ENCODE data around the gene C3orf20. TPM values are rescaled to one million over a fixed set of nuclear protein-coding genes. Genes with fewer than 3 reads are reported as not detected.
A peak's percentile ranks its signal among the peaks of the same experiment; 100 is the strongest.

The C3orf20 gene
- total and polyA plus RNA-seq, 2 of the 13 experiments (the other 11 are each of a cell fraction or from before 2014, with no cell fraction given) = 0.03 to 0.04 TPM

DNA sequence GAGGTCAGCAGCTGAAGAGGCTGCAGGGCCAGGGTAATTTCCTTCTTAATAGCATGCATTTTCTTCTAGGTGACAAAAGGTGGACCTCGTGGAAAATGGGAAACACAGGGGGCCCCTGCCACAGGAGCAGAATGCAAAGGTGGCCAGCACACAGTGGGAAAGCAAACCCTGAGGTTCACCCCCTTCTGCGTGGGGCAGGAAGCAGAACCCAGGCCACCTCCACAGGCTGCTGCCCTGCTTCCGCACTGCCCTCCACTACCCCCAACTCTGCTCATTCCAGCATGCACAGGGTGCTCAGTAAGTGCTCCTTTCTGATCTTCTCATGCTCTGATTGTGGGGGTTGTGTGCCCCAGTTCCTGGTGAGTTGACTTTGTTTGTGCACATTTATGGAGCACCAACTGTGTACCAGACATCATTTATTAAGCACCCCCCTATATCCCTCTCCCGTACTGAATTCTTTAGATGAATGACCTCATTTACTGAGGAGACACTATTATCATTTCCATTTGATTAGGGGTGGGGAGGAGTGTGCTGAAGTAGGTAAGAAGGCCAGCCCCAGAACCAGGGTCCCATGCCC is 131.1 kb downstream of the C3orf20 start:
- Histone ChIP-seq H3K27me3 (ENCODE audit: control insufficient read depth in 1 of 2, insufficient read depth in 2 of 2, low read length in 2 of 2) (peaks cover 3 to 12% of the 10 kb centered on the region in 2 experiments; a peak in 3 of 5 replicates), H4K20me1 (ENCODE audit: insufficient read depth, low read length) (no peaks in the 10 kb centered on the region), H3K36me3 (replicated peaks in 1 of 2; ENCODE audit: control insufficient read depth in 1 of 2, insufficient read depth in 2 of 2, low read length in 2 of 2) (no peaks in the 10 kb centered on the region), H3K4me3 (replicated peaks in 1 of 3; ENCODE audit: insufficient read depth in 1 of 3, low read depth in 2 of 3, low read length in 3 of 3) (no peak overlapping the region), H3K4me1 (ENCODE audit: insufficient read depth, low read length) (peaks cover 43% of the 10 kb centered on the region), H2AFZ (ENCODE audit: low read length) (no peak overlapping the region), H3K9me3 (ENCODE audit: low read length) (no peaks in the 10 kb centered on the region), H3K79me2 (ENCODE audit: insufficient read depth, low read length) (no peaks in the 10 kb centered on the region), H3K27ac (ENCODE audit: extremely low read length, insufficient read depth, low read length) (no peak overlapping the region), H3K9ac (ENCODE audit: insufficient read depth, low read depth, low read length) (no peak overlapping the region), H3K4me2 (ENCODE audit: low read depth, low read length) (no peak overlapping the region)
- intact Hi-C loops (cut with micrococcal nuclease; ENCODE audit: unreplicated experiment) (no loop called here), in situ Hi-C loops (cut with HindIII; ENCODE audit: extremely low pct_ligation_motif_present, low pct_unique_long_range_greater_than_20kb) (no loop called here)
- BruUV-seq (replicated peaks) = no TSS peak
- POLR2A ChIA-PET = no interaction called here
- FAIRE-seq (no peak), DNase-seq (ENCODE audit: low spot score) (no peak), ATAC-seq (no peak)
- CTCF ChIA-PET (ENCODE audit: low intra/inter-chr PET ratio, low total read pairs) = no interaction called here
- 0% methylated on average over 1 of the region's 4 CpGs for WGBS (ENCODE audit: low lambda C conversion rate)
- TF ChIP-seq ZKSCAN8 (CRISPR knock-in tag; IDR thresholded peaks at IDR 0.05; ENCODE audit: borderline replicate concordance) (peak; percentile 64; the same call in 1 of the 2 replicates), RORA (CRISPR knock-in tag; IDR thresholded peaks at IDR 0.05) (no peak), KLF16 (CRISPR knock-in tag; IDR thresholded peaks at IDR 0.05) (no peak), ZNF720 (CRISPR knock-in tag; IDR thresholded peaks at IDR 0.05) (no peak)

DNA sequence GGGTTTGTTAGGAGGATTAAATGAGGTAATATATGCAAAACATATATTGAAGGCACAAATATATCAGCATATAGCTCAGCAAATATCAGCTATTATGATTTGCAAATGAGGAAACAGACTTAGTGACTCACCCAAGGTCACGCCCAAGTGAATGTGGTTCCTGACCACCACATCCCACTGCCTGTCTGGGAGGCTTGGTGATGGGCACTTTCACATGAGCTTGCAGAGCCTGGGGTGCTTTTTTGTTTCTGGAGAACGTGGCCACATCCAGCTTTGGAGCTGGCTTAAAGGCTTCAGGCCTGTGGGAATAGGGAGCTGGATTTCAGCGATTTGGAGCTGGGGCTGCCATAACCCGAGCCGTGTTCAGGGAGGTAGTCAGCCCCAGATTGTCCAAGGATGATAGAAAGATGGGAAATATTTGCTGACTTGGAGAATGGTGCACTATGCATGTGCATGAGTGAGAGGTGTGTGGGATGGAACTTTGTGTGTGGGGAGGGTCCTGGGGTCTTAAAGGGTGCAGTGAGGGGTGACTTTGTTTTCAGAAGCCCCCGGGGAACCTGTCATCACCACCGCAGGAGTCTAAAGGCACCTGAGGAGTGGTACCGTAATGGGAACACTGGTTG is 131.8 kb downstream of the C3orf20 start:
- Histone ChIP-seq H3K27me3 (ENCODE audit: control insufficient read depth in 1 of 2, insufficient read depth in 2 of 2, low read length in 2 of 2) (peaks cover 3 to 18% of the 10 kb centered on the region in 2 experiments; a peak in 4 of 5 replicates), H3K9ac (ENCODE audit: insufficient read depth, low read depth, low read length) (no peak overlapping the region), H3K9me3 (ENCODE audit: low read length) (no peaks in the 10 kb centered on the region), H3K79me2 (ENCODE audit: insufficient read depth, low read length) (no peaks in the 10 kb centered on the region), H3K36me3 (replicated peaks in 1 of 2; ENCODE audit: control insufficient read depth in 1 of 2, insufficient read depth in 2 of 2, low read length in 2 of 2) (no peaks in the 10 kb centered on the region), H3K27ac (ENCODE audit: extremely low read length, insufficient read depth, low read length) (no peak overlapping the region), H3K4me1 (ENCODE audit: insufficient read depth, low read length) (peaks cover 38% of the 10 kb centered on the region), H3K4me2 (ENCODE audit: low read depth, low read length) (no peak overlapping the region), H3K4me3 (replicated peaks in 1 of 3; ENCODE audit: insufficient read depth in 1 of 3, low read depth in 2 of 3, low read length in 3 of 3) (no peak overlapping the region), H4K20me1 (ENCODE audit: insufficient read depth, low read length) (no peaks in the 10 kb centered on the region), H2AFZ (ENCODE audit: low read length) (no peak overlapping the region)
- intact Hi-C loops (cut with micrococcal nuclease; ENCODE audit: unreplicated experiment) (no loop called here), in situ Hi-C loops (cut with HindIII; ENCODE audit: extremely low pct_ligation_motif_present, low pct_unique_long_range_greater_than_20kb) (no loop called here)
- BruUV-seq (replicated peaks) = no TSS peak
- TF ChIP-seq MAFF (IDR thresholded peaks at IDR 0.05; ENCODE audit: low read depth, low read length) = 0 out of 2 replicates have a peak, but pooled peaks have one; percentile 13
- peak; percentile 28 to 30 for TF ChIP-seq MAFK (conservative IDR thresholded peaks at IDR 0.05 in 1 of 2, IDR thresholded peaks at IDR 0.05 in 1 of 2; ENCODE audit: low read length in 2 of 2)
- TF ChIP-seq, protein P1, sequence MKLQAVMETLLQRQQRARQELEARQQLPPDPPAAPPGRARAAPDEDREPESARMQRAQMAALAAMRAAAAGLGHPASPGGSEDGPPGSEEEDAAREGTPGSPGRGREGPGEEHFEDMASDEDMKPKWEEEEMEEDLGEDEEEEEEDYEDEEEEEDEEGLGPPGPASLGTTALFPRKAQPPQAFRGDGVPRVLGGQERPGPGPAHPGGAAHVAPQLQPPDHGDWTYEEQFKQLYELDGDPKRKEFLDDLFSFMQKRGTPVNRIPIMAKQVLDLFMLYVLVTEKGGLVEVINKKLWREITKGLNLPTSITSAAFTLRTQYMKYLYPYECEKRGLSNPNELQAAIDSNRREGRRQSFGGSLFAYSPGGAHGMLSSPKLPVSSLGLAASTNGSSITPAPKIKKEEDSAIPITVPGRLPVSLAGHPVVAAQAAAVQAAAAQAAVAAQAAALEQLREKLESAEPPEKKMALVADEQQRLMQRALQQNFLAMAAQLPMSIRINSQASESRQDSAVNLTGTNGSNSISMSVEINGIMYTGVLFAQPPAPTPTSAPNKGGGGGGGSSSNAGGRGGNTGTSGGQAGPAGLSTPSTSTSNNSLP (IDR thresholded peaks at IDR 0.05; ENCODE audit: low read depth, low read length) = no peak
- no peak for FAIRE-seq
- POLR2A ChIA-PET = no interaction called here
- CTCF ChIA-PET (ENCODE audit: low intra/inter-chr PET ratio, low total read pairs) = no interaction called here
- 34% methylated on average over 6 of the region's 8 CpGs for WGBS (ENCODE audit: low lambda C conversion rate)
- DNase-seq (ENCODE audit: low spot score) = no peak
- no peak for ATAC-seq

All from HepG2 (cell line).